ENCODE data around the gene COLEC11. TPM values are rescaled to one million over a fixed set of nuclear protein-coding genes. Genes with fewer than 3 reads are reported as not detected.

COLEC11 gene
- total RNA-seq, 1 donor from 2014 or later: 10.1 TPM

DNA sequence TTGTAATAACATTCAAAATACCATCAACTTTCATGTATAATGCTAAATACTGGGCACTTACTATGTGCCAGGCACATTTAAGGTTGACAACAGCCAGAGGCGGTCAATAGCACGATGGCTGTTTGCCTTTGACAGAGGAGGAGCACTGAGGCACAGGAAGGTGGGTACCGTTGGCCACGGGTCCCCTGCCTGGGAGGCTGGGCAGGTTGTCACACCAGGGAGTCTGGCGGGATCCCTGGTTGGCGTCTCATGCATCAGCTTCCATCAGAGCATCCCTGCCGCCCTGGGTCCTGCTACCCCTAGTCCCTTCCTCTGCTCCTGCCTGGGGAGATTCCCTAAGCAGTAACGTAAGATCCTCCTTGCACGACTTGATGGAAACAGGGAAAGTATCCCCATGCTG lies 82.5 kb downstream of the COLEC11 start:
- H3K4me3 Mint-ChIP-seq: no peak overlapping the region
- DNase-seq (ENCODE audit: low spot score in 2 of 2, unreplicated experiment in 2 of 2): no peak
- no peaks in the 10 kb centered on the region for H3K36me3 Mint-ChIP-seq
- H3K4me1 Mint-ChIP-seq: no peaks in the 10 kb centered on the region
- H3K9me3 Mint-ChIP-seq: no peaks in the 10 kb centered on the region
- H3K27me3 Mint-ChIP-seq (ENCODE audit: low read depth): peaks cover 57% of the 10 kb centered on the region
- TF ChIP-seq, protein P1, sequence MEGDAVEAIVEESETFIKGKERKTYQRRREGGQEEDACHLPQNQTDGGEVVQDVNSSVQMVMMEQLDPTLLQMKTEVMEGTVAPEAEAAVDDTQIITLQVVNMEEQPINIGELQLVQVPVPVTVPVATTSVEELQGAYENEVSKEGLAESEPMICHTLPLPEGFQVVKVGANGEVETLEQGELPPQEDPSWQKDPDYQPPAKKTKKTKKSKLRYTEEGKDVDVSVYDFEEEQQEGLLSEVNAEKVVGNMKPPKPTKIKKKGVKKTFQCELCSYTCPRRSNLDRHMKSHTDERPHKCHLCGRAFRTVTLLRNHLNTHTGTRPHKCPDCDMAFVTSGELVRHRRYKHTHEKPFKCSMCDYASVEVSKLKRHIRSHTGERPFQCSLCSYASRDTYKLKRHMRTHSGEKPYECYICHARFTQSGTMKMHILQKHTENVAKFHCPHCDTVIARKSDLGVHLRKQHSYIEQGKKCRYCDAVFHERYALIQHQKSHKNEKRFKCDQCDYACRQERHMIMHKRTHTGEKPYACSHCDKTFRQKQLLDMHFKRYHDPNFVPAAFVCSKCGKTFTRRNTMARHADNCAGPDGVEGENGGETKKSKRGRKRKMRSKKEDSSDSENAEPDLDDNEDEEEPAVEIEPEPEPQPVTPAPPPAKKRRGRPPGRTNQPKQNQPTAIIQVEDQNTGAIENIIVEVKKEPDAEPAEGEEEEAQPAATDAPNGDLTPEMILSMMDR (IDR thresholded peaks at IDR 0.05; ENCODE audit: unreplicated experiment): no peak
- H3K27ac Mint-ChIP-seq: no peak overlapping the region

DNA sequence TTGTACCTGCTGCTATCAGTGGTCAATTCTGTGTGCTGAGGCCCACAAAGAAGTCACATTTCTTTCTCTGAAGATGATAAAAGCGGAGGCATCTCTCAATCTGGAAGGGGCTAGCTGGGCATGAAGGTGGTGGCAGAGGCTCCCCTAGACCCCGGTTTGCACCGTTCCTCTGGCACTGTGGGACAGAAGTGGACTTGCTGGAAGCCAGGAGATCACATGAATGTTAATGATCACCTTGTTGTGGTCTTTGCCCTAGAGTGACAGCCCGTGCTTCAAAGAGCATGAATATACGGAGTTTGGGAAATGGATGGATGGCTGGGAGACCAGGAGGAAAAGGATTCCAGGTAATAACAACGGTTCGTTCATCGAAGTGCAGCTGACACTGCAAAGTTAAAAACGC lies 83.3 kb downstream of the COLEC11 start:
- TF ChIP-seq, protein P1 (IDR thresholded peaks at IDR 0.05; ENCODE audit: unreplicated experiment): no peak
- Mint-ChIP-seq H3K4me1 (no peaks in the 10 kb centered on the region), H3K9me3 (no peaks in the 10 kb centered on the region)

DNA sequence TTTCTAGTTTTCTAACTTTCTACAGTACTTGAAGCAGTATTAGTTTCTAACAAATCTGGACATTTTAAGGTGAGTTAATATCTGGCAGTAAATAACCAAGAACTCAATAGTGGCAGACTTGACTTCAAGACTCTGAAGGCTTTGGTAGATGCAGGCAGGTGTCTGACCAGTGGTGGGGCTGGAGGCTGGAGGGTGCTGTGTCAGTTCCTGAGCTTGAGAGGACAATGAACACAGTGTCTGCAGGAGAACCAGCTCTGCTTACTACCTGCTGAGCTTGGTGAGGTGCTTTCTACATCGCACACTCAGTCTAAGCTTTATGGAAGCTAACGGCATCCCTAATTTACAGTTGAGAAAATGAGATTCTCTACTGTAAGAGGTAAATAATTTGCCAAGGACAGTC lies 84.3 kb downstream of the COLEC11 start:
- H3K36me3 Mint-ChIP-seq: no peaks in the 10 kb centered on the region
- no peaks in the 10 kb centered on the region for H3K9me3 Mint-ChIP-seq

More for the DNA sequence above, 83.3 kb downstream of the COLEC11 start:
- no peak for DNase-seq (ENCODE audit: low spot score in 2 of 2, unreplicated experiment in 2 of 2)
- H3K4me3 Mint-ChIP-seq: no peak overlapping the region
- no peaks in the 10 kb centered on the region for H3K36me3 Mint-ChIP-seq
- H3K27ac Mint-ChIP-seq: no peak overlapping the region
- peaks cover 59% of the 10 kb centered on the region for H3K27me3 Mint-ChIP-seq (ENCODE audit: low read depth)

DNA sequence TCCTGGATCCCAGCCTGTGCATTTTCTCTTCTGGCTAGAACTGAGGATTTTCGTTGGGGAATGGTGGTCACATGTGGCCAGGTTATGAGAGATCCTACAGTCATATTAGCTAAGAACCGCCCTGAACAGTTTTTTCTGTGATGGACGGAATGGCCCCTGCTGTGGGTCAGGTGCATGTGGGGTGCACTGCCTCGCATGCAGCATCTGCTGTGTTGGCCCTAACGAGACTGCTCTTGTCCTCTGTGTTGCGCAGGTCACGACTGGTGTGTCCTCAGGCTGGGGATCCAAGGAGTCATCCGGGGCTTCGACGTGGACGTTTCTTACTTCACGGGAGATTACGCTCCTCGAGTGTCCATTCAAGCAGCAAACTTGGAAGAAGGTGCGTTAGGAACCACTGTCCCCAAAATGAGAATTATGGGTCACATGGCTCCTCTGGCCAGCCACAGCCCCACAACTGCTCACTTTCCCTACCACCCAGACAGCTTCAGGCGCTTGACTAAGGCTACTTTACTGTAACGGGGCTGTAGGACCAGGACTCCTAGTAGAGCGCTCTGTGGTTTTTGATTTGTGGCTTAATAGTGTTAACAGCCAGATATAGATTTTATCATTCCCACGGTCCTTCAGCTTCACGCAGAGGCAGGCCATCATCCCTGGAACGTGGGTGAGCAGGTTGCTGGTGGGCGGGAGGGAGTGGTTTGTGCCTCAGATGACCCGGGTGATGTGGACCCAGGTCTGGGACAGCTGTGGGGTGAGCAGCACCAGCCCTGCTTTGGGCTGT lies 84.9 kb downstream of the COLEC11 start:
- no peak for DNase-seq (ENCODE audit: low spot score in 2 of 2, unreplicated experiment in 2 of 2)
- H3K4me3 Mint-ChIP-seq: no peak overlapping the region
- H3K4me1 Mint-ChIP-seq: no peaks in the 10 kb centered on the region
- no peaks in the 10 kb centered on the region for H3K9me3 Mint-ChIP-seq
- no peaks in the 10 kb centered on the region for H3K36me3 Mint-ChIP-seq
- no peak overlapping the region for H3K27ac Mint-ChIP-seq
- TF ChIP-seq, protein P1 (IDR thresholded peaks at IDR 0.05; ENCODE audit: unreplicated experiment): no peak
- H3K27me3 Mint-ChIP-seq (ENCODE audit: low read depth): peaks cover 44% of the 10 kb centered on the region

More for the DNA sequence above, 84.3 kb downstream of the COLEC11 start:
- TF ChIP-seq, protein P1 (IDR thresholded peaks at IDR 0.05; ENCODE audit: unreplicated experiment): no peak
- no peak overlapping the region for H3K27ac Mint-ChIP-seq
- H3K27me3 Mint-ChIP-seq (ENCODE audit: low read depth): peaks cover 50% of the 10 kb centered on the region
- H3K4me3 Mint-ChIP-seq: no peak overlapping the region
- no peak for DNase-seq (ENCODE audit: low spot score in 2 of 2, unreplicated experiment in 2 of 2)
- H3K4me1 Mint-ChIP-seq: no peaks in the 10 kb centered on the region

DNA sequence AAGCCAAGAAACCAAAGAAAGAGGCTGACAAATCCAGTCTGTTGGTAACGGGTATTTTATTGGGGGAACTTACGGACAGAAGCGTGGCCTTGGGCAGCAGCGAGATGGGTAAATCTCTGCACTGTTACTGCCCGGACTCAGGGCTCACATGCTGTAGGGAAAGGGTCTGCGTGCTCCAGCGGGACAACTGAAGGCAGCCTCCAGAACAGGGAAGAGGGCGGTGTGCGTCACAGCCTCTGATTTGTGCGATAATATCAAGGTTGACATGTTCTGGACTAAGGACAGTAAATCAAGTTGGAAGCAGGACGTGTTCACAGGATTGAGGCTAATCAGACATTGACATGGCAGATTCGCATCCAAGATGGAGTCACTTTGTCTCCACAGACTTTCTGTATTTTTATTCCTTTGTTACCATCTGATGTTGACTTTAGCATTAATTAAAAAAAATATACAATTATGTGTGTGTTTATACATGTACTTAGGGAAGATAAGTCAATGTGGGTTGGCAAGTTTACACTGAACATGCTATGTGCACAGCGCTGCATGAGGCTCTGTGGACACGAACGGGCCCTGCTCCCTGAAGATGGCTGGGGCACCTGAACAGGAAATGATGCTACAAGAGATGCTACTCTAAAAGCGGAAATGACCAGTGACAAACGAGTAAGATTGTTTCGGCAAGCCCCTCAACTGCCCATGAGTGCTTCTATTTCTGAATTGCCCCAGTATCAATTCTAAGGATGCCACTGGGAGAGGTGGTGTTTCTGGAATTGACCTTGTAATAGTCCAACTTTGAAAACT lies 85.8 kb downstream of the COLEC11 start:
- Mint-ChIP-seq H3K36me3 (no peaks in the 10 kb centered on the region), H3K4me1 (no peaks in the 10 kb centered on the region), H3K4me3 (no peak overlapping the region), H3K27me3 (ENCODE audit: low read depth) (peaks cover 38% of the 10 kb centered on the region), H3K9me3 (no peaks in the 10 kb centered on the region), H3K27ac (no peak overlapping the region)
- TF ChIP-seq, protein P1 (IDR thresholded peaks at IDR 0.05; ENCODE audit: unreplicated experiment): no peak
- DNase-seq (ENCODE audit: low spot score in 2 of 2, unreplicated experiment in 2 of 2): no peak

Data from mesothelial cell of epicardium (in vitro differentiated cells).